GM21619 (cell line): ENCODE data around the gene TCAIM.

Source experiments
- ATAC-seq: cut with Tn5 transposase; IDR thresholded peaks from one replicate; pipeline ENCODE4 v1.9.1; 2021; ENCODE audit not compliant: unreplicated experiment

Gene TCAIM

DNA sequence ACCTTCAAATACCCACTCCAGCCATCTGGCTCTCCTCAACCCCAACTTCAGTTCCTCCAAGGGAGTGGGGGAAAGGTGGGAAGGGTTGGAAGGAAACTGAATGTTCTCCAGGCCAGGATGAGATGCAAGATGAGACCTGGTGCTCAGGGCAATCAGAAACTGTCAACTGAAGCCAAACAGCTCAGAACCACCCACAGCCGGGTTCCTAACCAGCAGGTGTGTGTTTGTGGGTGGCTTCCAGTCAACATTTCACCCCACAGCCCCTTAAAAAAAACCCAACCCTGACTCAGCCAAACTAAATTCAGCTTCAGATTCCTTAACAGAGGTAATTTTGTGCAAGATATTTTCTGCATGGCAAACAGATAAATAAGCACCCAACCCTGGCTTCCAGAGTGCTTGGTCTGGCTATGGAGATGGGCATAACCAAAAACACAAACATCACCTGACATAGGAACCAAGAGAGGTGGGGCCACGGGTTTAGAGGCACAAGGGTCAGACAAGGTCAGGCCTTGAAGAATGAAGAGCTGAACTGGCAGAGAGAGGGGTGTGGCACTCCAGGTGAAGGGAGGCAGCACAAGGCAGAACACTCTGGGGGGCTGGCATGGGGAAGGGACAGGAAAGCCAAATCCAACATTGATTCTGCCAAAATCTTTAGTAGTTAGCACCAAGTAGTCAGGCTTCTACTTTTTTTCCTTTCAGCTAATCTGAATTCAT is 104.2 kb downstream of the TCAIM start:
- no peak for ATAC-seq

DNA sequence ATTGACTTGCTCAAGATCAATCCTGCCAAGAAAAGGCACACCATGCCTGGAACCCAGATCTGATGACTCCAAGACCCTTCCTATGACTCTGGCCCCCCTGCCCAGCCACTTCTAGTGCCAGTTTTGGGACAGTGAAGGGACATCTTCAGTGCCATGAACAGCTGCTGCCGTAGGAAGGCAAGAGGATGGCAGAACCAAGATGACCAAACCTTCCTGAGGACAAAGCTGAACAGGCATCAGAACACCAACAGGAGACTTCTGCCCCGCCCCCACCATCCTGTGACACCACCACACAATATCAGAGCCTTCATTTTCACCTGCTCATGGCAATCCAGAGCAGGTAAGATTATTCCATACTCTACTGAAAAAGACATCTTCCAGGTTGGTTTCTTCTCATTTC is 105.9 kb downstream of the TCAIM start:
- ATAC-seq = no peak

DNA sequence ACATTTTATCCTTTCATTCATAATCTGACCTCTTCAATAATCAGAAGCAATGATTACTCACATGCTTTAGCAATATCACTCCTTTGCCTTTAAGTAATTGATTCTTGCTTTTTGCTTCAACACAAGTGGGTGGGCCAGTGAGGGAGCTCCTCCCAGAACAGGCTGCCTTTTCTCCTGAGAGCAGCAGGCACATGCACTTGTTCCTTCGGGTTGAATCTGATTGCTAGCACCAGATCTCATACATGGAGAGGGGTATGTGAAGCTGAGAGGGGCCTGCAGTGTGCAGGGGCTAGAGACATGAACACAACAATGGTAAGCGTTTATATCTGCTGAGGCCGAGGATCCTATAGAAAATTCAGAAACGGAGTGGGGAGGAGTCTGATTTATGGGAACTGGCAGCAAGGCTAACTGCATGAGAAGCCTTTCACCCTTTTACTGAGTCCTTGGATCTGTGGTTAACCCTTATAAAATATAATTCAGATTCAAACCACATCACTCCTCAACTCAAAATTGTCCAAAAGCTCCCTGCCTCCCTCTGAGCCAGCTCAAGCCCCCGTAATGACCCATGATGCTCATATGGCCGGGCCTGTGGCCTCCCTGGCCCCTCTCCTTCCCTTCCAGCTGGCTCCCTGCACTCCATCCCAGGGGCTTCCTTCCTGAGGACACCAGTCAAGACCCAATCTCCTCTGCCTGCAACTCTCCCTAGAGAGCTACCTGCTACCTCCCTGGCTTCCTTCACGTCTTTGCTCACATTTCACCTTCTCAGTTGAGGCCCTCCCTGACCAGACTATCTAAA is 106.5 kb downstream of the TCAIM start:
- ATAC-seq = no peak

DNA sequence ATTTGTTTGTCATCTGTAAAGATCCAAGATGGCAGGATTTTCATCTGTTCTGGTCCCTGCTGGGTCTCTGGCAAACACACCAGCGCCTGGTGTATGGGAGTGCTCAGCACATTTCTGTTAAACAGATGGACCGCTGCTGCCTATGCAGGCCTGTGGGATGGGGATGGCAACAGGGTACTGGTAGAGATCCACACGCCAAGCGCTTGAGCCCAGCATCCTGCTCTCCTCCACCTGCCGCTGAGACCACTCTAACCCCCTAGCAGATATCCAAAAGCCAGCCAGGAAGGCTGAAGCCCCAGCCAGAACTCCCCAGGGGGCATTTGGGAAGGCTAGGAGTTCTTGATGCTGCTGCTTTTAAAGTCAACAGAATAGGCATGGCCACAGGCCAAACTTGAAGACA is 107.2 kb downstream of the TCAIM start:
- ATAC-seq = no peak

DNA sequence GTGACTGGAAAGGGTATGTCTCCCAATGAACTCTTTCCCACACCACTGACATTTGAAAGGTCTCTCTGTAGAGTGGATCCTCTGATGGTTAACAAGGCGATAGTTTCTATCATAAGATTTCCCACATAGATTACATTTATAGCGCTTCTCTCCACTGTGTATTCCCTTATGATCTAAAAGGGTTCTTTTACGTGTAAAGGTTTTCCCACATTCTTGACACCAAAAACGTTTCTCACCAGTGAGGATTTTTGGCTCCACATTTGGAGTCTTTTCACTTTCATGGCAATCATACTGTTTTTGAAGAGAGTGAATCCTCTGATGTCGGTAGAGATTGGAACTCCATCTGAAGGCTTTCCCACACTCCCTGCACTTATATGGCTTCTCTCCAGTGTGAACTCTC is 108.4 kb downstream of the TCAIM start:
- no peak for ATAC-seq

DNA sequence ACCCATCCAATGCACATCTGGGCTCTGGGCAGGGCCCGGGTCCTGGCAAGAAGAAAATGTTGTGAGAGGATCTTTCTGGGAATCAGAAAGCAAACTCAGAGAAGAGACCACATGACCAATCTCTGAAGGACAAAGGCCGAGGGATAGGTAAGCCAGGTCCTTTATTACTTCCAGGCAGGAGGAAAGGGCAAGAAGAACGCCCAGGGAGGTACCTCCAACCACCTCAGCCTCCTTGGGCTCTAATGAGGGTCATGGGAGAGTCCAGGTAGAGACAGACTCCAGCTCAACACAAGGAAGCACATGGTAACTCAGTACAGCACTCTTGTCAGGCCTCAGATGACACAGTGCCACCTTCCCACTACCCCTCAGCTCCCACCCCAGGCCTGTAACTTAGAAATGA is 112.9 kb downstream of the TCAIM start:
- no peak for ATAC-seq

DNA sequence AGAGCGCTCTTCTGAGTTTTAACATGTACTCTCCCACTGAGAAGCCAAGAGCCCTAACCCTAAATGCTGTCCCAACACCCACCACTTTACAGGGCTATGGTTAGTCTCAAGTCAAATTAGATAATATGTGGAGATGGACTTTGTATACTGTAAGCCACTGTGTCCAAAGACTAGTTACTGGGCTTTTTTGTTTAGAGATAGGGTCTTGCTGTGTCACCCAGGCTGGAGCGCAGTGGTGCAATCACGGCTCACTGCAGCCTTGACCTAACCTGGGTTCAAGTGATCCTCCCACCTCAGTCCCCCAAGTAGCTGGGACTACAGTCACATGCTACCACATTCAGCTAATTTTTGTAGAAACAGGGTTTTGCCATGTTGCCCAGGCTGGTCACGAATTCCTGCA is 115.7 kb downstream of the TCAIM start:
- no peak for ATAC-seq

DNA sequence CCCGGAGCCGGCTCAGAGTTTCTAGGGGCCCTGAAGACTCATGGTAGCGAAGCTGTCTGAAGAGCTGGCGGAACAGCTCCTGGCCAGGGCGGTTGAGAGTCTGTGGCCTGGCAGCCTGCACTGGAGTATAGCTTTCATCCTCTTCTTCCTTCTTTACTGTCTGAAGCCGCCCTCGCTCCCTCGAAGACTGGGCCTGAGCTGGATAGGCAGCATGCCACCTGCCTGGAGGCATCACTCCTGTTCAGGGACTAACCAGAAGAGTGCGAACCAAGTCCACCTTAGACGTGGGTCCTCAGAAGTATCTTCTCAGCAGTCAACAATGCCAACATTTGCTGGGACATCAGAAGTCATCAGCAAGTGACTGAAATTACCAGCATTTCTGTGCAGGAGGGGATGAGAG is 116.8 kb downstream of the TCAIM start:
- ATAC-seq = no peak
